A673 (cell line): ENCODE data around the gene RNF186.

Source experiments
- CTCF ChIP-seq: fragments of 300-800, 200-600 bp; sonication (generic); conservative IDR thresholded peaks from 2 replicates; pipeline ENCODE4 v1.5.1; 2017; ENCODE audit warnings: low read depth, mild to moderate bottlenecking, antibody characterized with exemption, low read length, moderate library complexity, mixed read lengths
- EZH2 ChIP-seq: fragments of 200-600 bp; sonication (generic); IDR thresholded peaks from 2 replicates; pipeline ENCODE4 v1.6.1; 2017; ENCODE audit warnings: borderline replicate concordance, low read depth, mild to moderate bottlenecking, mixed read lengths, antibody characterized with exemption, low read length; ENCODE audit not compliant: poor library complexity, severe bottlenecking

GRCh38 chr1:19812875-19813642 is 2.0 kb downstream of the RNF186 start:
- TF ChIP-seq CTCF (no peak), EZH2 (no peak)
